SU-DHL-6 (cell line): ENCODE results near the gene PTH1R.

Source experiments
- H2AFZ ChIP-seq: fragments of 200-600 bp; sonication (generic); 2 replicates; pipeline ENCODE4 v1.6.1; 2014; ENCODE audit warnings: low read depth, mild to moderate bottlenecking, moderate library complexity, mixed read lengths, antibody characterized with exemption, low read length; ENCODE audit not compliant: severe bottlenecking
- H3F3A ChIP-seq: fragments of 200-600 bp; shearing (Covaris generic); 2 replicates; pipeline ENCODE4 v1.6.0; 2016; ENCODE audit warnings: antibody characterized with exemption, mild to moderate bottlenecking; ENCODE audit not compliant: insufficient read depth
- H3K27ac ChIP-seq: fragments of 200-600 bp; sonication (generic); 2 replicates; pipeline ENCODE4 v1.5.1; 2016; ENCODE audit warnings: low read depth, mild to moderate bottlenecking, low read length, moderate library complexity, mixed read lengths
- H3K27me3 ChIP-seq: fragments of 200-600 bp; sonication (generic), shearing (Covaris generic); 2 replicates; pipeline ENCODE4 v1.6.0; 2014; ENCODE audit warnings: mild to moderate bottlenecking, low read length
- H3K36me3 ChIP-seq: fragments of 200-600 bp; sonication (generic); 2 replicates; pipeline ENCODE4 v1.6.1; 2014; ENCODE audit warnings: mild to moderate bottlenecking, low read length, mixed read lengths
- H3K4me2 ChIP-seq: fragments of 300-600, 200-600 bp; shearing (Covaris generic), sonication (generic); 2 replicates; pipeline ENCODE4 v1.6.0; 2014; ENCODE audit warnings: low read length, low read depth, mild to moderate bottlenecking; ENCODE audit not compliant: poor library complexity, severe bottlenecking
- H3K4me3 ChIP-seq: fragments of 200-600 bp; sonication (generic); 2 replicates; pipeline ENCODE4 v1.5.1; 2014; ENCODE audit warnings: antibody characterized with exemption, low read length, mild to moderate bottlenecking, mixed read lengths; ENCODE audit not compliant: insufficient read depth, poor library complexity, severe bottlenecking
- H3K79me2 ChIP-seq: fragments of 200-600 bp; sonication (generic); 2 replicates; pipeline ENCODE4 v1.6.1; 2014; ENCODE audit warnings: mild to moderate bottlenecking, low read length, moderate library complexity; ENCODE audit not compliant: insufficient read depth
- H3K9ac ChIP-seq: fragments of 200-600 bp; sonication (generic); 2 replicates; pipeline ENCODE4 v1.7.0; 2014; ENCODE audit warnings: mild to moderate bottlenecking, low read length
- H3K9me2 ChIP-seq: fragments of 200-600 bp; sonication (generic); replicated peaks from 2 replicates; pipeline ENCODE4 v1.6.1; 2014; ENCODE audit warnings: low read length; ENCODE audit not compliant: insufficient read depth
- H3K9me3 ChIP-seq: fragments of 200-600 bp; sonication (generic); 2 replicates; pipeline ENCODE4 v1.6.1; 2014; ENCODE audit warnings: low read length, mixed read lengths; ENCODE audit not compliant: insufficient read depth
- H4K20me1 ChIP-seq: fragments of 200-600 bp; sonication (generic); 2 replicates; pipeline ENCODE4 v1.6.1; 2014; ENCODE audit warnings: low read depth, mild to moderate bottlenecking, antibody characterized with exemption, low read length, moderate library complexity, mixed read lengths
- CTCF ChIP-seq: fragments of 200-600 bp; sonication (generic); IDR thresholded peaks from one replicate; pipeline ENCODE4 v1.5.1; 2017; ENCODE audit warnings: antibody characterized with exemption, mild to moderate bottlenecking, low read length, moderate library complexity; ENCODE audit not compliant: insufficient read depth, poor library complexity, severe bottlenecking
- EZH2phosphoT487 ChIP-seq: fragments of 200-600 bp; sonication (generic), shearing (Covaris generic); conservative IDR thresholded peaks from 2 replicates; pipeline ENCODE4 v1.6.1; 2018; ENCODE audit warnings: mild to moderate bottlenecking, antibody characterized with exemption, low read length, moderate library complexity, mixed read lengths

PTH1R gene

GRCh38 chr3:46835054-46835453 lies 42.5 kb upstream of the PTH1R start:
- Histone ChIP-seq H3K9me3 (peaks cover 7% of the 10 kb centered on the region; the same call in 1 of the 2 replicates), H3K36me3 (no peaks in the 10 kb centered on the region), H3K4me2 (no peak overlapping the region), H3F3A (no peaks in the 10 kb centered on the region), H3K27ac (no peak overlapping the region), H3K9me2 (no peaks in the 10 kb centered on the region), H3K79me2 (no peaks in the 10 kb centered on the region), H3K4me3 (no peak overlapping the region), H3K9ac (no peak overlapping the region), H4K20me1 (no peaks in the 10 kb centered on the region), H2AFZ (no peak overlapping the region), H3K27me3 (no peaks in the 10 kb centered on the region)
- TF ChIP-seq EZH2phosphoT487 (no peak), CTCF (no peak)

GRCh38 chr3:46835491-46835890 lies 42.0 kb upstream of the PTH1R start:
- H2AFZ ChIP-seq: no peak overlapping the region
- no peaks in the 10 kb centered on the region for H4K20me1 ChIP-seq
- H3K27ac ChIP-seq: no peak overlapping the region
- no peak for TF ChIP-seq EZH2phosphoT487
- TF ChIP-seq CTCF: no peak
- no peak overlapping the region for H3K9ac ChIP-seq
- no peaks in the 10 kb centered on the region for H3K79me2 ChIP-seq
- no peaks in the 10 kb centered on the region for H3K27me3 ChIP-seq
- H3K9me2 ChIP-seq: no peaks in the 10 kb centered on the region
- H3K4me2 ChIP-seq: no peak overlapping the region
- peaks cover 7% of the 10 kb centered on the region; the same call in 1 of the 2 replicates for H3K9me3 ChIP-seq
- H3F3A ChIP-seq: no peaks in the 10 kb centered on the region
- no peaks in the 10 kb centered on the region for H3K36me3 ChIP-seq
- no peak overlapping the region for H3K4me3 ChIP-seq

- no peaks in the 10 kb centered on the region for H4K20me1 ChIP-seq
- H3K79me2 ChIP-seq: no peaks in the 10 kb centered on the region
- no peaks in the 10 kb centered on the region for H3K27me3 ChIP-seq
- TF ChIP-seq CTCF (no peak), EZH2phosphoT487 (no peak)
- no peak overlapping the region for H3K27ac ChIP-seq
- H3K4me3 ChIP-seq: no peak overlapping the region
- H3K4me2 ChIP-seq: no peak overlapping the region
- H3K9me2 ChIP-seq: no peaks in the 10 kb centered on the region
- no peak overlapping the region for H2AFZ ChIP-seq
- H3F3A ChIP-seq: no peaks in the 10 kb centered on the region
- H3K36me3 ChIP-seq: no peaks in the 10 kb centered on the region
- no peak overlapping the region for H3K9ac ChIP-seq
- H3K9me3 ChIP-seq: peaks cover 7% of the 10 kb centered on the region; the same call in 1 of the 2 replicates
These were observed 39.2 kb upstream of the PTH1R start for GRCh38 chr3:46838301-46838700.

GRCh38 chr3:46840491-46840890 lies 37.0 kb upstream of the PTH1R start:
- no peaks in the 10 kb centered on the region for H3K79me2 ChIP-seq
- no peaks in the 10 kb centered on the region for H3F3A ChIP-seq
- no peaks in the 10 kb centered on the region for H4K20me1 ChIP-seq
- no peak overlapping the region for H3K4me3 ChIP-seq
- H3K4me2 ChIP-seq: no peak overlapping the region
- H2AFZ ChIP-seq: no peak overlapping the region
- no peak overlapping the region for H3K27ac ChIP-seq
- no peaks in the 10 kb centered on the region for H3K9me2 ChIP-seq
- no peaks in the 10 kb centered on the region for H3K36me3 ChIP-seq
- no peak overlapping the region for H3K9ac ChIP-seq
- H3K27me3 ChIP-seq: no peaks in the 10 kb centered on the region
- TF ChIP-seq EZH2phosphoT487: no peak
- no peak for TF ChIP-seq CTCF
- peaks cover 7% of the 10 kb centered on the region; the same call in 1 of the 2 replicates for H3K9me3 ChIP-seq
